ENCODE data around the gene CLP1. TPM values are rescaled to one million over a fixed set of nuclear protein-coding genes. Genes with fewer than 3 reads are reported as not detected.

CLP1 gene
- total RNA-seq, result 21.7 and 22.6 TPM in 2 replicates

GRCh38 chr11:57657194-57658022, at the start of gene CLP1:
TSS of gene CLP1 (plus strand) at chr11:57657762. CDS start at chr11:57659477, 1,715 bp downstream.

GRCh38 chr11:57649826-57650738, 7.5 kb upstream of the CLP1 start, which contains the start of gene YPEL4:
TSS of gene YPEL4 (minus strand) at chr11:57649912. CDS start at chr11:57647107, 2,805 bp downstream.

GRCh38 chr11:57667736-57668433, 10.3 kb downstream of the CLP1 start, which contains the start of gene ZDHHC5:
TSS of gene ZDHHC5 (plus strand) at chr11:57668114. CDS start at chr11:57673091, 4,977 bp downstream.

Other genes starting within 250 kb of the CLP1 start
- 30.2 and 32.1 TPM in 2 replicates for gene SLC43A3, start 230.6 kb upstream of the CLP1 start, total RNA-seq
- under 0.01 TPM in 1 of 2 replicates, not detected in the other for gene RTN4RL2, start 197.2 kb upstream of the CLP1 start, total RNA-seq
- gene SLC43A1, start 142.1 kb upstream of the CLP1 start, total RNA-seq, result 10.6 and 11.7 TPM in 2 replicates
- gene TIMM10, start 127.0 kb upstream of the CLP1 start, total RNA-seq, result 37.5 and 109 TPM in 2 replicates
- not detected in 2 replicates for gene SMTNL1, start 120.2 kb upstream of the CLP1 start, total RNA-seq
- gene UBE2L6, start 90.1 kb upstream of the CLP1 start, total RNA-seq, result 17.4 and 40.3 TPM in 2 replicates
- gene SERPING1, start 60.1 kb upstream of the CLP1 start, total RNA-seq, result 0.09 and 0.56 TPM in 2 replicates
- gene YPEL4, start 7.8 kb upstream of the CLP1 start, total RNA-seq, result 0.18 and 0.28 TPM in 2 replicates
- 31.5 and 37.3 TPM in 2 replicates for gene ZDHHC5, start 10.4 kb downstream of the CLP1 start, total RNA-seq
- gene MED19, start 54.5 kb downstream of the CLP1 start, total RNA-seq, result 13.9 and 19.1 TPM in 2 replicates
- 52.0 and 55.1 TPM in 2 replicates for gene TMX2, start 54.8 kb downstream of the CLP1 start, total RNA-seq
- gene SELENOH, start 83.7 kb downstream of the CLP1 start, total RNA-seq, result 65.7 and 70.2 TPM in 2 replicates
- gene BTBD18, start 94.1 kb downstream of the CLP1 start, total RNA-seq, result not detected in 2 replicates
- gene CTNND1, start 104.0 kb downstream of the CLP1 start, total RNA-seq, result 184 and 247 TPM in 2 replicates